ENCODE data around the gene BCL2.

GRCh38 chr18:63350230-63350629, 30.7 kb upstream of the BCL2 start:
- TF ChIP-seq, protein P1, sequence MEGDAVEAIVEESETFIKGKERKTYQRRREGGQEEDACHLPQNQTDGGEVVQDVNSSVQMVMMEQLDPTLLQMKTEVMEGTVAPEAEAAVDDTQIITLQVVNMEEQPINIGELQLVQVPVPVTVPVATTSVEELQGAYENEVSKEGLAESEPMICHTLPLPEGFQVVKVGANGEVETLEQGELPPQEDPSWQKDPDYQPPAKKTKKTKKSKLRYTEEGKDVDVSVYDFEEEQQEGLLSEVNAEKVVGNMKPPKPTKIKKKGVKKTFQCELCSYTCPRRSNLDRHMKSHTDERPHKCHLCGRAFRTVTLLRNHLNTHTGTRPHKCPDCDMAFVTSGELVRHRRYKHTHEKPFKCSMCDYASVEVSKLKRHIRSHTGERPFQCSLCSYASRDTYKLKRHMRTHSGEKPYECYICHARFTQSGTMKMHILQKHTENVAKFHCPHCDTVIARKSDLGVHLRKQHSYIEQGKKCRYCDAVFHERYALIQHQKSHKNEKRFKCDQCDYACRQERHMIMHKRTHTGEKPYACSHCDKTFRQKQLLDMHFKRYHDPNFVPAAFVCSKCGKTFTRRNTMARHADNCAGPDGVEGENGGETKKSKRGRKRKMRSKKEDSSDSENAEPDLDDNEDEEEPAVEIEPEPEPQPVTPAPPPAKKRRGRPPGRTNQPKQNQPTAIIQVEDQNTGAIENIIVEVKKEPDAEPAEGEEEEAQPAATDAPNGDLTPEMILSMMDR (conservative IDR thresholded peaks at IDR 0.05): no peak
- TF ChIP-seq ZFX (IDR thresholded peaks at IDR 0.05): no peak

All from C4-2B (cell line).